Measurements from ENCODE around the gene IQCH.
A peak's percentile ranks its signal among the peaks of the same experiment; 100 is the strongest.

The IQCH gene

DNA sequence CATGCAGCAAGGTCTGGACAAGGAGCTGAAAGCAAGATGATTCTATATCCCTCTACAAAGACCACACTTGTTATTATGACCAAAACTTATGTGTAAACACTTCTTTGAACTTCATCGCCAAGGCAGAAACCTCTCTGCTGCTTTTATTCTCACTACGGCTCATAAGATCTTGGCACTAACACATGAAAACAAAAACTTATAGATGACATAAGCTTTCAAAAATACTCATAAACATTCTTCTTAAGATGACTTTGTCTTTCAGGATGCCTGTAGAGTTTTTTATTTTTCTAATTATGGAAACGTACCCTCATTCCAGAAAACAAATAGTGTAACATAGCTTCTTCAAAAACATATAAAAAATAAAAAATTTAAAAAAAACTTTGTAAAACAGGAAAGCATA, 253.8 kb downstream of the IQCH start:
- no peak for DNase-seq

DNA sequence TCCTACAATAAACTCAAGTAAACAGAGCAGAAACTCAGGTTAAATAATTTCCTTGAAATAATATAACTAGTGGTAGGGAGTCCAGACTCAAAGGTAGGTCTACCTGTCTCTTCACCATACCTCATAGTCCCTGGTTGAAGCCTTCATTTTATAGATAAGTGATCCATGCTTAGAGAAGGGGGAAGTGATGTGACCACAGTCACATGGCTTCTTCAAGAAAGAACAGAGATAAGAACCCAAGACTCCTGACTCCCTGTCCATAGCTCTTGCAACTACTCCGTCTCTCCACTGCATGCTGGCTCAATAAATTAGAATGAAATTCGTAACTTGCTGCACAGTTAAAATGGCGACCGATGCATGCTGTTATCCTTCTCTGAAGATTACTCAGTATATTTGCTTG, 255.3 kb downstream of the IQCH start:
- no peak for DNase-seq

DNA sequence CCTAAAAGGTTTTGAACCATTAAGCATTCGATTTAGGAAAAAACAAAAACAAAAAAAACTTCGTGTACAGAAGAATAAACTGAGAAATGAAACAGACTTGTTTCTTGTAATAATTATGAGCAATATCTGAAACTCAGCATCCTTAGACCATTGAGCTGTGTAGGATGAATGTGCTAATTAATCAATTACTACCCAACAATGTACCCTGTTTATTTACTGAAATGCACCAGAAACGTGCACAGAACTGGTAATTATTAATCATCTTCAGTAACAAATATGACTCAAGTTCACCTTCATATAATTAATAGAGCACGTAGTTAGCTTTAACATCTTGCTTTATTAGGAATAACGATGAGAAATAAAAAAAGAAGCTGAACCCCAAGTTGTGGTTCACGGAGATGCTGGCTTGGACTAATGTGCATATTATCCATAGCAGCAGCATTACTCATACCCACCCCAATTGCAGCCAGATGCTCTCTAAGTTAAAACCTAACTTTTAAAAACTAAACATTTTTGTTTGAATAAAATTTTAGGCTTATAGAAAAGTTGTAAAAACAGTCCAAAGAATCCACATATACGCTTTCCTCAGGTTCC, 256.1 kb downstream of the IQCH start:
- no peak for DNase-seq

DNA sequence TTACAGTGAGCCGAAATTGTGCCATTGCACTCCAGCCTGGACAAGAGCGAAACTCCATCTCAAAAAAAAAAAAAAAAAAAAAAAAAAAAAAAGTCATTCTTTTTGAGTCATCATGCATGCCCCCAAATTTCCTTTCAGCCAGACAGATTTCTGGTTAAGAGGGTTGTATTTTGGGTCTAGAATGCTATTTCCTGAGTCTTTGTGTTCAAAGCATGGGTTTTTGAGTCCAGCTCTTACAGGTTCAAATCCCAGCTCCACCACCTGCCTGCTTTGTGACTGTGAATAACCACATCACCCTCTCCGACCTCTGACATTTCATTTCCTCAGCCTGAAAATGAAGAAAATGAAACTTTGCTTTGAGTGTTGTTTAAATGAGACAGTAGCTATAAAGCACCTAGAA, 257.0 kb downstream of the IQCH start:
- no peak for DNase-seq

DNA sequence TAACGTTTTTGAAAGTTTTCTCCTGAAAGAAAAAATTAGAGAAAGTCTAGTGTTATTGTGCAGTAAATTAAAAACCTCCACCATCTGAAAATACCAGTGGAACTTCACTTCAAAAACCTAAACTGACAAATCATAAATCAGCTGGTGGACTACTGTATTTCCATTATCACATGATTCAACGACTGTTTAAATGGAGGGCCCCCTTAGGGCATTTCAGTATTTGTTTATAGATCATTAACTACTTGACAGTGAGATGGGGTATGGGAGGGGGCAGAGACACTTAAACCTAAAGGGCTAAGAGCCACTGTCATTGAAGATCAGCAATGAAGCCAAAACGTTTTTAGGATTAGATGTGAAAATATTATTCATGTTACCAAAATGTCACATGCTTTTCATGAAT, 257.6 kb downstream of the IQCH start:
- DNase-seq: no peak

DNA sequence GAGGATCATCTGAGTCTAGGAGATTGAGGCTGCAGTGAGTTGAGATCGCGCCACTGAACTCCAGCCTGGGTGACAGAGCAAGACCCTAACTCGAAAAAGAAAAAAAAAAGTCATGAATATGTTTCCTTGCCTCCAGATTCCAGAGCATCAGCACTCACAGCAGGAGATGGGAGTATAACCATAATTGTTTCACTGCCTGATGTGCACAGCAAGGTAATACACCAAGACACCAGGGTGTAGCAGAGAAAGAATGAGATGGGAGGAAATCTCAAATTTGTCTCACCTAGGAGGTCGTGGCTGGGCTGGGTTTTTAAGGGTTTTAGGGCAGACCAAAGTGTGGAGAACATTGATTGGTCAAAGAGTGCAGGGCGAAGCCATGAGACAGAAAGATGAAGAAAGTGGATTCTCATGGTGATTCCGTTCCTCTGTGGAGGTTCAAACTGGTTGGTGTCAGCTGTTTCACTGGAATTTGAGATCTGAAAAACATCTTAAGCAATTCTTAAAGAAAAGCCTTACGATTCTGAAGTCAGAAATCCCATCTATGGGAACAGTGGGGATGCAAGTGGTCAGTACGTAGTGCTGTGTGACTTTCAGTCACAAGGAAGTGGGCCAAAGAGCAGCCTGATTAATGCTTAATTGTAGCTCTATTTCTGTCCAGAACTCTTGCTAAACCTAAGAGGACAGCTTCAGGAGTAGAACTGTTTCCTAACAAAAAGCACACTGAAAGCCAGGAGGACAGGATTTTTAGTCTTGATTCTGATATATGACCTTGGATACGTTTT, 258.5 kb downstream of the IQCH start:
- no peak for DNase-seq

DNA sequence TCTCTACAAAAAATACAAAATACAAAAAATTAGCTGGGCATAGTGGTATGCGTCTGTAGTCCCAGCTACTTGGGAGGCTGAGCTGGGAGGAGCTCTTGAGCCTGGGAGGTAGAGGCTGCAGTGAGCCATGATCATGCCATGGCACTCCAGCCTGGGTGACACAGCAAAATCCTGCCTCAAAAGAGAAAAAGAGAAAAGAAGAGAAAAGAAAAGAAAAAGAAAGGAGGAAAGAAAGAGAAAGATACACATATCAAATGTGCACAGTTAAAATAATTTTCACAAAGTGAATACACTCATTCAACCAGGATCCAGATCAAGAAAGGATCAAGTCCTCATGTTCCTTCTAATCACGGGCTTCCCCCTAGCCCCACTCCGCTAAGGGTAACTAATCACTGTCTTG, 260.5 kb downstream of the IQCH start:
- no peak for DNase-seq

DNA sequence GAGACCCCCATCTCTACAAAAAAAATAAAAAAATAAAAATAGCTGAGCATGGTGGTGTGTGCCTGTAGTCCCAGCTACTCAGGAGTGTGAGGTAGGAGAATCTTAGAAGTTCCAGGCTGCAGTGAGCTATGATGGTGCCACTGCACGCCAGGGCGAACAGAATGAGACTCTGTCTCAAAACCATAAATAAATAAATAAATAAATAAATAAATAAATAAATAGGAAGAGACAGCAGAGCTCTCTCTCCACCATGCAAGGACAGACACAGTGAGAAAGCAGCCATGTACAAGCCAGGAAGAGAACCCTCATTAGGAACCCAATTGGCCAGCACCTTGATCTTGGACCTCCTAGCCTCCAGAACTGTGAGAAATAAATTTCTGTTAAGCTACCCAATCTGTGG, 261.0 kb downstream of the IQCH start:
- DNase-seq: no peak

DNA sequence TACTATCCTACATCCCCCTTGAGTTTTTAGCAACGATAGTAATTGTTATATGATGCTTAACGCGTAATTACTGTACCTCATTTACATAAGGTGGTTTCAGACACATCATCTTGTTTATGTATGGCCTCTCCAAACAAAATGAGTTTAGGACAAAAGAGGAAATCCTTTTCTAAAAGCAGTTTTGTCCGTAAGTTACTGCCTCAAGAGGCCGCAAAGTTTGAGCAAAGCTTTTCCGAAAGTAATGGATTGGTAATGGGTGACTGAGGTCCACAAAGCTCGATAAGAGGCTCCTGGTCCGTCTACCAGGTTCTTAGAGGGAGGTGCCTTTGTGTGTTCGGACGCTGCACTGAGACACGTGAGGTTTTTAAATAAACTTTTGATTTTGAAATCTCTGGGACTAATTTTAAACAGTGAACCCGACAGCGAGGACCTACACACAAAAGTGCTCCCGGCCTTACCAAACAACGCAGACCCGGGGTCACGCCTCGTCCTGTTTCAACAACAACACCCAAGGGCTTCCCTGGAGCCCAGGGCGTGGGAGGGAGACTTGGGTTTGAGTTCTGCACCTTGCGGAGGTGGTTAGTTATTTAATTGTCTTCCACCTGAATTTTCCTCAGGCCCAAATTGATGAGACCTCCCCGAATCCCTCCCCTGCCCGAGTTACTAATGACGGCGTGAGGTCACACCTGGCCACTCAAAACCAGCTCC, 265.9 kb downstream of the IQCH start:
- DNase-seq: no peak

DNA sequence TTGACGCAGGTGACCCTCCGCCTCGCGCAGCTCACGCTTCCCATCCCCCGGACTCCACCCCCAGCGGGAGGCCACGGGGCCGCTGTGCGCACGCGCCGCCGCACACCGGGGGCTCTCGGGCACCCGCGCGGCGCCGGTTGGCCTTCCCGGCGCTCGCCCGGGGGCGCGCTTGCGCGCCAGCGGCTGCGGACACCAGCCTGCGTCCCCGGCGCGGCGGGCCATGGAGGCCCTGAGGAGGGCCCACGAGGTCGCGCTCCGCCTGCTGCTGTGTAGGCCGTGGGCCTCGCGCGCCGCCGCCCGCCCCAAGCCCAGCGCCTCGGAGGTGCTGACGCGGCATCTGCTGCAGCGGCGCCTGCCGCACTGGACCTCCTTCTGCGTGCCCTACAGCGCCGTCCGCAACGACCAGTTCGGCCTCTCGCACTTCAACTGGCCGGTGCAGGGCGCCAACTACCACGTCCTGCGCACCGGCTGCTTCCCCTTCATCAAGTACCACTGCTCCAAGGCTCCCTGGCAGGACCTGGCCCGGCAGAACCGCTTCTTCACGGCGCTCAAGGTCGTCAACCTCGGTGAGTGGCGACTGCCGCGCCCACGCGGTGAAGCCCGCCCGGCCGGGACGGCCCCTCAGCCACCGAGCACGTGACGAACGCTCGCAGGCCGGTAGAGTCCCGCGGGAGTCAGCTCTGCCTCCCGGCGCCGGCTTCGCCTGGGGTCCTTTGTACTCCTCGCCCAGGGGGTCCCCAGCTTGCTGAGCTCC, 266.6 kb downstream of the IQCH start, which contains the start of gene C15orf61:
Gene C15orf61, plus strand, starts transcription at position 103 of the 754 bp plus-strand sequence. Its CDS starts 118 bp downstream, at position 221.
- peak; percentile 92 for DNase-seq

DNA sequence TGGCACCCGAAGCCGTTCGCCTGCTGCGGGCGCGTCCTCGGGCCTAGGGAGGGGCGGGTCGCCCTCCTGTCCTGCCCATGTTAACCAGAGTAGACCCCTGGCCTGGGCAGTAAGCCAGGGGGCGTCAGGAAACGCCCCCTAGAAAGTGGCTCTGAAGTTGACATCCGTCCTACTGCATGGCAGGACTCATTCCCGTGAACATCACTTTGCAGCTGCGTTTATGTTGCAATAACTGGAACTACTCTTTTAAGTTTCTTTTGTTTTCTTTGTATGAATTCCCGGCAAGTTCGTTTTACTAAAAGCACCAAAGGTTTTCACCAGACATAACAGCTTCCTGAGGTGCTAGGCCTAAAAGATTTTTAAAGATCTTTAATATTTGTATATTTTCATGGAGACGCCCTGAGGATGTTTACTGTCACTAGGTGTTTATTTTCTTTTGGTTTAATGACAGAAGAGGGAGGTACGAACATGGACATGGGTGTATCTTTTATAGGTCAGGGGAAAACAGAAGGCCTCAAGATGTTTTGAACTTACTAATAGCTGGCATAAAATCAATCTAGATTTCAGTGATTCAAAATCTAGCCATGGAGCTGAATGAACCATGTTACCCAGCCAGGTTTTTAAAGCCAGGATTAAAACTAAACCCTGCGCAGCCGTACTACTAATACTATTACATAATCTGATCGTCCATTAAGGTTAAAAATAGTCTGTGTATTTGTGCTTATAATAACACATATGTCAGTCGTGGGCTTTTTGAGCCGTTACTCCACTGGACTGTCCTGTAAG, 267.4 kb downstream of the IQCH start:
- DNase-seq: no peak

DNA sequence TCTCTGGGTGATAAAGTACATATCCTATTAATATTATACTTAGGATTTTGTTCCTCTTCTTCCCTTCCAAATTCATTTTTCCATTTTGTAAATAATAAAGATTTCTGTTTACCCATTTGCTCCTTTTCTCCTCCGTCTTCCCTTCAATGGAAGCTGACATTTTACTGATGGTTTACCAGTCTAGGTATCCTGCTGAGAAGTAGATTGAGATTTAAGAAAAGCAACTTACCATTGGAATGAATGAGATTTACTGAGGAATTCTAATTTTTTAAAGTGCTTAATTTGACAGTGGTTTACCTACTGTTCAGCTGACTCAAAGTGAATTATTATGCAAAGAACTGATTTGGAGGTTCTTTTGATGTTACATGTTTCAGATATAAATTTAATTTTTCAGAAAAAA, 268.7 kb downstream of the IQCH start:
- DNase-seq: no peak

DNA sequence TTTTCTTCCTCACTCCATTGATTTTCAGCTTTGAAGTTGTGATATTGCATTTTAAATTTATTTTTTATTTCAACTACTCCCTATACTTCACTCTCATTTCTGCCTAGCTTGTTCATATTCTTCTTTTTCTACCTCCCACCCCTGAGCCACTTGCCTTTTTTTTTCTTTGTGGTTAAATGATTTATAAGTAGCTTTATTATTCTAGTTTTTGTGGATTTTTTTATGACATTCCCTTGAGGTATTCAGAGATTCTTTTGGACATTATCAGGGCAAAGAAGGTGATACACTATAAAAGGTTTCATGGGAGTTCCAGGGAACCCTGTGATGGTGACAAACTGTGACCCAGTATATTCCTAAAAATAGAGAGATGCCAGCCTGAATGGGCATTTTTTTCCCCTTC, 269.6 kb downstream of the IQCH start:
- no peak for DNase-seq

DNA sequence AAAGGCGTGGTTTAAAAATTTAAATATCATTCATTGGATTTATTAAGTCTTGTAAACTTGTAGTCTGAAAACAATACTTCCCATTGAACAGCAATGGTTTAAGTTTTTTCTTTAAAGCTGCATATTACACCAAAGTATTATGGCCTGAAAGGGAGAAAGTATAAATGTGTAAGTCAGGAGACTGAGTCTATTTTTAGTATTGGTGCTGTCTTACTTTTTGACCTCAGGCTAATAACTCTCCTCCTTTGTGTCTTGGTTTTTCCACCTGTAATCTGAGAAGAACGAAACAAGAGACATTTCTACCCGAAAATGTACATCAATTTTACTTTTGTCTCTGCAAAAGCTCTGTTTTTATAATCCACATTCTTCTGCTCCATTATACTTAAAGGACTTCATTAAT, 273.9 kb downstream of the IQCH start:
- DNase-seq: no peak

DNA sequence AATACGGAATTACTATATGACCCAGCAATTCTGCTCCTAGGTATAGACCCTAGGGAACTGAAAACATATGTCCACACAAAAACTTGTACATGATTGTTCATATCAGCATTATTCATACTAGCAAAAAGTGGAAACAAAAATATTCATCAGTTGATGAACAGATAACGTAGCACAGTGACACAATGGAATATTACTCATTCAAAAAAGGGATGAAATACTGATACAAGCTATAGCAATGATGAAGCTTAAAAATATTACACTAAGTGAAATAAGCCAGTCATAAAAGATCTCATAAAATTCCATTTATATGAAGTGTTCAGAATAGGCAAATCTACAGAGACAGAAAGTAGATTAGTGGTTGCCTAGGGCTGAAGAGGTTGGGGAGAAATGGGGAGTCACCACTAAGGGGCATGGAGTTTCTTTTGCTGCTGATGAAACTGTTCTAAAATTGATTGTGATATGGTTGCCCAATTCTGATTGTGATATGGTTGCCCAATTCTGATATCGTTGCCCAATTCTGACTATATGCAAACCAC, 276.9 kb downstream of the IQCH start:
- DNase-seq: no peak

DNA sequence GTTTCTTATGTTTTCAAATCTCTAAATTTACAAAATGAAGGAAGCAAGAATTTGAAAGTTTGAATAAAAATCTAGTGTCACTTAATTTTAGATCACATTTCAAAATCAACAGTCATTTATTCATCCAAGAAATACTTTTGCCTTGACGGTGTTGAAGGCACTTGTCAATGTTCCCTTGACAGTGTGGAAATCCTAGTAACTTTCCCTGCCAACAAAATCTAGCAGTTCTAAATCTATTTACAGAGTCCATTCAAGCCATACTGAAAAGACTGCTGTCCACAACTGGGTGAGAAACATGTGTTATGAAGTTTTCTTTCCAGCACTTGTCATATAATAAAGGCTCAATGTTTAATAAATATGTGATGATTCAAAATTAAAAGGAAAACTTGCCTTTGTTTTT, 279.3 kb downstream of the IQCH start:
- no peak for DNase-seq

DNA sequence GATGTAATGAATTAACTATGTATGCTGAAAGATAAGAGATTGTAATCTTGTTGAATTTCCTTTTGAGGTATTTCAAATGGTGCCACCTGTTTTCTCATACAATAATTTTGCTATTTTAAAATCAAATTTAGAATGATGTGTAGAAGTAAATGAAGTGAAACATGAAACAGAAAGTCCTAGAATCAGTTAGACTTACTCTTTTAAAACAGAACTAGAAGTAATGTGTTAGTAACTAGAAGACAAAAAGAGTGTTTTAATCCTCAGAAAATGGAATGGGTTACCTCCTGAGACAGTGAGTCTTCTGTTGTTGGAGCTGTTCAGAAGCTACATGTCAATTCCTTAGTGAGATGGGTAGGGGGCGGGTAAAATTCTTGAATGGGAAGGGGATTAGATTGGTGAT, 279.8 kb downstream of the IQCH start:
- DNase-seq: no peak

DNA sequence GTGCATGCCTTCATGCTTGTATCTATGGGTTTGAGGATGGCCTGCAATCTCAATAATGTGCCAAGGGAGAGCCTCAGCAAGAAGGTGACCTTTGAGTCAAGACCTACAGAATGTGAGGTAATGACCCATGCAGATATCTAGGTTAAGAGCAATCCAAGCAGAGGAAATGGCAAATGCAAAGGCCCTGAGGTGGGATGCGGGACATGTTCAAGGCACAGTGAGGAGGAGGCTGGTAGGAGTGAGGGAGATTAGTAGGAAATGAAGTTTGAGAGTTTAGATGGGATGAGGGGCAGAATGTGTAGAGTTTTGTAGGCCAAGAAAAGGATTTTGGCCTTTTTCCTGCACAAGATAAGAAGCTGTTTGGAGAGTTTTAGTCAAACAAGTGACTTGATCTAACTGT, 283.2 kb downstream of the IQCH start:
- DNase-seq: no peak

DNA sequence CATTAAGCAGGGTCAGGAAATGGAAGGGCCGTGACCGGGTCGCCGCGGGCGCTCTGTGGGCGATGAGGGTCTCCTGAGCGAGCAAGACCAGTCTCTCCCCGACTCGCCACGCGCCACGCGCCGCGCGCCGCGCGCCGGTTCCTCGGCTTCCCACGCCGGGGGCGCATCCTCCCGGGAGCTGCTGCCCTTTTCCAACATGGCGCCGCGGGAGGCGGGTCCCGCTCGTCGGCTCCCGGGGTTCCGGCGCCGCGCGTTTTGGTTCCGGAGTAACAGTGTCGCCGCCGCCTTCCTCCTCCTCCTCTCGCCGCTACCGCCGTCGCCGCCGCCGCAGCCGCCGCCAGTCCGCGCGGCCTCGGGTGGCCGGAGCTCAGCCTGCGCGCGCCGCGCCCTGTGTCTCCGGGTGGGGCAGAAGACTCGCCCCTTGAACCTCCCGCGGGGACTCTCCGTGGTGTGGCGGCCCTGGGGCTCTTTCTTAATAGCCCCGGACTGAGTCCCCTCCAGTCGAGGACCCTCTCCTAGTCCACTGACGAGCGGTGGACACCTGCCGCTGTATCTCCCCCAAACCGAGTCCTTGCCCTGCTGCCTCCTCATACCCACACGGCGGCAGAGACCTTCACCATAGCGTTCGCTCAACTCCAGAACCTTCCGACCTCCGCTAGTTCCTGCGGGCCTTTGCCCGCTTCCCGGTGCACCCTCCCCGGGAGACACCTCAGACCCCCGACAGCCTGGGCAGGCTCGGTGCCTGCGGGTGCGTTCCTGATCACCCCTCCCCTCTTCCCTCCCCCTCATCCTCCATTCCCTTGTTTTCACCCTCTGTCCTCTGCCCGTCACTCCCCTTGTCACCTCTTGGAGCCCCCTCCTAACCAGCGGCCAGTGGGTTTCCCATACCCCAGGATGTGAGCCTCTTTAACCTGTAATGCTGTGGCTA, 288.1 kb downstream of the IQCH start, which contains the start of gene MAP2K5:
Gene MAP2K5, plus strand, starts transcription at position 284 of the 928 bp plus-strand sequence. Its CDS starts 633 bp downstream, at position 917.
- peak; percentile 89 for DNase-seq

DNA sequence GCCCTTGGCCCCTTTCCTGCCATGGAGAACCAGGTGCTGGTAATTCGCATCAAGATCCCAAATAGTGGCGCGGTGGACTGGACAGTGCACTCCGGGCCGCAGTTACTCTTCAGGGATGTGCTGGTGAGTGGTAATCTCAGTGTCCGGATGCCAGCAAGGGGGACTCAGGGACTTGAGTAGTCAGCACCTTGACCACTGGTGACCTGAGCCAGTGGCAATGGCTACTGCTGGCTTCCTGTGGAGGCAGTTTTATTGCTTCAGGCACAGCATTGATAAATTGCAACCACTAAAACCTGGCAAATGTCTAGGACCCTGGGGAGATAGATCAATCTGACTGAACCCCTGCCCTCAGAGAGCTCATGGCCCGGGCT, 288.7 kb downstream of the IQCH start:
- DNase-seq: no peak

DNA sequence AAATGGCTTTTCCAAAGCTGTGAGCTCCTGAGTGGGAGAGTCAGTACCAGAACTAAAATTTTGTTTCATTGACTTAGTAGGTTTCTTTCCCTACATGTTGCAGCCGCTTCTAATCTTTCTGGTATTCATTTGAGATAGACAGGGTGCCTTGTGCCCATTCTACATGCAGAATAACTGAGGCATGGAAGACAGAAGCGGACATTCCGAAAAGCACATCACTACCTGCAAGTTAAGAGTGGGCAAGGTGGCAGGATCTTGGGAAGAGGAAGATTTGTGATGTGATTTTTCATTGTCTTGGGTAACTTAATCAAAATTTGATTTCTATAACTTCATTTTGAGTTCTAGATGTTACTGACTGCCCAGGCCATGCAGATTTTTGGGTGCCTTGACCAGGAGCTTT, 289.9 kb downstream of the IQCH start:
- no peak for DNase-seq
